ENCODE results near the gene NPEPL1.

The NPEPL1 gene

GRCh38 chr20:58670102-58670501, 22.5 kb upstream of the NPEPL1 start:
- no peak for DNase-seq (ENCODE audit: low read depth)
- H3K4me3 ChIP-seq (ENCODE audit: low read depth, low read length) = no peak overlapping the region
- TF ChIP-seq CTCF (IDR thresholded peaks at IDR 0.05; ENCODE audit: low read depth, low read length, missing control alignments) = no peak
- in situ Hi-C loops (cut with HindIII; ENCODE audit: low sequenced_read_pairs) = no loop called here

- no peak for TF ChIP-seq CTCF (IDR thresholded peaks at IDR 0.05; ENCODE audit: low read depth, low read length, missing control alignments)
- no peak overlapping the region for H3K4me3 ChIP-seq (ENCODE audit: low read depth, low read length)
- no peak for DNase-seq (ENCODE audit: low read depth)
- in situ Hi-C loops (cut with HindIII; ENCODE audit: low sequenced_read_pairs) = no loop called here
Measured at GRCh38 chr20:58670659-58671058, 21.9 kb upstream of the NPEPL1 start.

GRCh38 chr20:58673119-58673518, 19.5 kb upstream of the NPEPL1 start:
- in situ Hi-C loops (cut with HindIII; ENCODE audit: low sequenced_read_pairs) = no loop called here
- no peak for DNase-seq (ENCODE audit: low read depth)
- no peak for TF ChIP-seq CTCF (IDR thresholded peaks at IDR 0.05; ENCODE audit: low read depth, low read length, missing control alignments)
- no peak overlapping the region for H3K4me3 ChIP-seq (ENCODE audit: low read depth, low read length)

GRCh38 chr20:58675146-58675584, 17.4 kb upstream of the NPEPL1 start:
- DNase-seq (ENCODE audit: low read depth) = no peak
- in situ Hi-C loops (cut with HindIII; ENCODE audit: low sequenced_read_pairs) = no loop called here
- no peak overlapping the region for H3K4me3 ChIP-seq (ENCODE audit: low read depth, low read length)

GRCh38 chr20:58675641-58676040, 17.0 kb upstream of the NPEPL1 start:
- in situ Hi-C loops (cut with HindIII; ENCODE audit: low sequenced_read_pairs) = no loop called here
- TF ChIP-seq CTCF (IDR thresholded peaks at IDR 0.05; ENCODE audit: low read depth, low read length, missing control alignments) = no peak
- DNase-seq (ENCODE audit: low read depth) = no peak
- no peak overlapping the region for H3K4me3 ChIP-seq (ENCODE audit: low read depth, low read length)

More at GRCh38 chr20:58675146-58675584, 17.4 kb upstream of the NPEPL1 start:
- no peak for TF ChIP-seq CTCF (IDR thresholded peaks at IDR 0.05; ENCODE audit: low read depth, low read length, missing control alignments)

- H3K4me3 ChIP-seq (ENCODE audit: low read depth, low read length) = no peak overlapping the region
- no peak for TF ChIP-seq CTCF (IDR thresholded peaks at IDR 0.05; ENCODE audit: low read depth, low read length, missing control alignments)
- no peak for DNase-seq (ENCODE audit: low read depth)
- in situ Hi-C loops (cut with HindIII; ENCODE audit: low sequenced_read_pairs) = no loop called here
Measured at GRCh38 chr20:58676161-58676560, 16.4 kb upstream of the NPEPL1 start.

Measured in astrocyte of the cerebellum (primary cell).